NCI-H1436 treated with DMSO at 0.1 percent for 48 hours (cell line): Measurements from ENCODE around the gene APOOL.
"Not testable (repeated sequence)": the region's sequence is repeated elsewhere in the genome, so short reads cannot be mapped to it uniquely, and the experiment has no call there.

ENCODE experiments used
- DNase-seq: peaks from one replicate; lab custom pipeline; 2025; lab: John Stamatoyannopoulos, UW

The APOOL gene

GRCh38 chrX:85003655-85004244, at the start of gene APOOL:
TSS of gene APOOL (plus strand) at chrX:85003877. CDS start at chrX:85003913, 36 bp downstream.
- DNase-seq, result peak; percentile 88

- no peak for DNase-seq
Observed at GRCh38 chrX:84956304-84956703, 47.4 kb upstream of the APOOL start.

GRCh38 chrX:84974803-84975202, 28.9 kb upstream of the APOOL start:
- DNase-seq, result no peak

- DNase-seq, result not testable (repeated sequence)
Observed at GRCh38 chrX:84991739-84992138, 11.9 kb upstream of the APOOL start.

- DNase-seq, result no peak
Observed at GRCh38 chrX:84993150-84993549, 10.5 kb upstream of the APOOL start.

GRCh38 chrX:85001344-85001743, 2.3 kb upstream of the APOOL start:
- no peak for DNase-seq

- DNase-seq, result no peak
Observed at GRCh38 chrX:85004255-85004654, 578 bp downstream of the APOOL start.

GRCh38 chrX:85012098-85012497, 8.4 kb downstream of the APOOL start:
- no peak for DNase-seq

- DNase-seq, result not testable (repeated sequence)
Observed at GRCh38 chrX:85015351-85015750, 11.7 kb downstream of the APOOL start.

- no peak for DNase-seq
Observed at GRCh38 chrX:85017721-85018120, 14.0 kb downstream of the APOOL start.

GRCh38 chrX:85018471-85018870, 14.8 kb downstream of the APOOL start:
- DNase-seq, result no peak

- no peak for DNase-seq
Observed at GRCh38 chrX:85020216-85020615, 16.5 kb downstream of the APOOL start.

- no peak for DNase-seq
Observed at GRCh38 chrX:85024044-85024443, 20.4 kb downstream of the APOOL start.

GRCh38 chrX:85024562-85024961, 20.9 kb downstream of the APOOL start:
- DNase-seq, result no peak

- no peak for DNase-seq
Observed at GRCh38 chrX:85026170-85026569, 22.5 kb downstream of the APOOL start.

- no peak for DNase-seq
Observed at GRCh38 chrX:85029043-85029442, 25.4 kb downstream of the APOOL start.

- no peak for DNase-seq
Observed at GRCh38 chrX:85031505-85031904, 27.8 kb downstream of the APOOL start.

- no peak for DNase-seq
Observed at GRCh38 chrX:85037114-85037513, 33.4 kb downstream of the APOOL start.

- DNase-seq, result no peak
Observed at GRCh38 chrX:85051627-85052026, 48.0 kb downstream of the APOOL start.

- DNase-seq, result no peak
Observed at GRCh38 chrX:85052205-85052604, 48.5 kb downstream of the APOOL start.

GRCh38 chrX:85052636-85053343, 49.1 kb downstream of the APOOL start:
- DNase-seq, result no peak

GRCh38 chrX:85065512-85066198, 62.0 kb downstream of the APOOL start:
- DNase-seq, result no peak

- not testable (repeated sequence) for DNase-seq
Observed at GRCh38 chrX:85077247-85077646, 73.6 kb downstream of the APOOL start.
